Spleen (tissue), 7 donors: ENCODE measurements around the gene PLAGL1.

Experiments
- CTCF ChIP-seq, 11 experiments: fragments of 200-600 bp in 7 of 11; fragments of 450-650 bp in 4 of 11; sonication (generic) in 4 of 11; IDR thresholded peaks in 8 of 11; conservative IDR thresholded peaks in 3 of 11; 1 replicate in 7 of 11; 2 replicates in 4 of 11; pipeline versions ENCODE4 v1.4.0 to v1.8.0; 2016 to 2021; ENCODE audit warnings: antibody characterized with exemption in 11 of 11, inconsistent platforms in 4 of 11, mild to moderate bottlenecking in 1 of 11
- POLR2A ChIP-seq, 3 donors: fragments of 450-650 bp; IDR thresholded peaks; one replicate each; pipeline ENCODE4 v1.5.1; 2017; ENCODE audit warnings: antibody characterized with exemption in 3 of 3, mild to moderate bottlenecking in 1 of 3
- donor health status: DM: no; HTN: no; CAD: no; lungs with moderate emphysema.
- donor health status: DM: no; HTN: no; CAD: no.
- donor health status: DM: no; HTN: no; CAD: no.

DNA sequence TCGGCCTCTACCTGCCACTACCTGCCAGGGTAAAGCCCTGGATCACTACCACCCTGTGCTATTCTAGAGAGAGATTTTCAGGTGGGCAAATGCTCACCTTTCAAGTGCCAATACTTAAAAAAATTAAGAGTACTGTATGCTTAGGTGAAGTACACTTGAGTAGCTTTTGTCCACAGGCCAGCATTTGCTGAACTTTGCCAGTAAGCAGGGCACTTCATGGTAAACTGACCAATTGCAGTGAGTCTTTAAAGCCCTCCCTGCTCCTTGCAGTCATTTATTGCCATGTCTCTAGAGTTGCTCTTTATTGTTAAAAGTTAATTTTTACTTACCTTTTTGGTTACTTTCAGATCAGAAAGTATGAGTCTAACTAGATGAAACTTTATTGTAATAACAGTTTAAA, 58.5 kb downstream of the PLAGL1 start:
- TF ChIP-seq CTCF (IDR thresholded peaks at IDR 0.05 in 8 of 11, conservative IDR thresholded peaks at IDR 0.05 in 3 of 11) = no peak
- TF ChIP-seq POLR2A (IDR thresholded peaks at IDR 0.05) = no peak
